Ovary (tissue), 3 donors: ENCODE results near the gene ATP5MG.

Experiments used
- EP300 ChIP-seq: sonication (generic); formaldehyde crosslinking; IDR thresholded peaks from one replicate; pipeline ENCODE4 v1.6.1; 2017; ENCODE audit warnings: antibody characterized with exemption
- POLR2A ChIP-seq: fragments of 450-650 bp; IDR thresholded peaks from one replicate; pipeline ENCODE4 v1.6.1; 2017; ENCODE audit warnings: antibody characterized with exemption, mild to moderate bottlenecking, moderate library complexity
- TF ChIP-seq, protein P1 (sequence below), 3 donors: fragments of 450-650 bp in 2 of 3; fragments of 200-600 bp in 1 of 3; IDR thresholded peaks; one replicate each; pipeline versions ENCODE4 v1.5.1 to v1.8.0; 2016 to 2022; ENCODE audit warnings: antibody characterized with exemption in 3 of 3, mild to moderate bottlenecking in 1 of 3
- donor health status: DM: no; HTN: no; CAD: no.

DNA sequence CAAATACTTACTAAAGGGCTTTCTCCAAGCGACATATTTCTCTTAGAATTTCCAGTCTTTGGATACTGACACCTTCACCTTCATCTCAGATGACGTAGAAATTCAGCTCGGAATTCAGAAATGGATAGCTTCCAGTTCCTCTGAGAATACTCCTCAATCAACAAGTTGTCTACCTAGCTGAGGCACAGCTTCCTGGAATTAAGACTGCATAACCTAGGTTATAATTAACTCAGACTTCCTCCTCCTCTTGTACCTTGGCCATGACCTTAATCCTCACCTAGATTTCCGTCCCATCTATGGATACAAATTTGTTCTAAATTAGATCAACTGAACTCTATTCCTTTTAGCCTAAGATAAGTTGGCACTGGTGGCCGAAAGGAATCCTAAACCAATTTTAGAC, 17.4 kb downstream of the ATP5MG start:
- TF ChIP-seq POLR2A (no peak), EP300 (no peak)
- TF ChIP-seq, protein P1, sequence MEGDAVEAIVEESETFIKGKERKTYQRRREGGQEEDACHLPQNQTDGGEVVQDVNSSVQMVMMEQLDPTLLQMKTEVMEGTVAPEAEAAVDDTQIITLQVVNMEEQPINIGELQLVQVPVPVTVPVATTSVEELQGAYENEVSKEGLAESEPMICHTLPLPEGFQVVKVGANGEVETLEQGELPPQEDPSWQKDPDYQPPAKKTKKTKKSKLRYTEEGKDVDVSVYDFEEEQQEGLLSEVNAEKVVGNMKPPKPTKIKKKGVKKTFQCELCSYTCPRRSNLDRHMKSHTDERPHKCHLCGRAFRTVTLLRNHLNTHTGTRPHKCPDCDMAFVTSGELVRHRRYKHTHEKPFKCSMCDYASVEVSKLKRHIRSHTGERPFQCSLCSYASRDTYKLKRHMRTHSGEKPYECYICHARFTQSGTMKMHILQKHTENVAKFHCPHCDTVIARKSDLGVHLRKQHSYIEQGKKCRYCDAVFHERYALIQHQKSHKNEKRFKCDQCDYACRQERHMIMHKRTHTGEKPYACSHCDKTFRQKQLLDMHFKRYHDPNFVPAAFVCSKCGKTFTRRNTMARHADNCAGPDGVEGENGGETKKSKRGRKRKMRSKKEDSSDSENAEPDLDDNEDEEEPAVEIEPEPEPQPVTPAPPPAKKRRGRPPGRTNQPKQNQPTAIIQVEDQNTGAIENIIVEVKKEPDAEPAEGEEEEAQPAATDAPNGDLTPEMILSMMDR (IDR thresholded peaks at IDR 0.05): no peak
